Loucy (cell line): ENCODE results near the gene PLK4.
"Not testable (repeated sequence)": the region's sequence is repeated elsewhere in the genome, so short reads cannot be mapped to it uniquely, and the experiment has no call there.

Source experiments
- H2AFZ ChIP-seq: fragments of 200-600 bp; sonication (generic); 2 replicates; pipeline ENCODE4 v1.6.0; 2016; ENCODE audit warnings: antibody characterized with exemption, mild to moderate bottlenecking, low read length, moderate library complexity
- H3F3A ChIP-seq: fragments of 200-600 bp; 2 replicates; pipeline ENCODE4 v1.6.0; 2016; ENCODE audit warnings: antibody characterized with exemption, low read depth, mild to moderate bottlenecking
- H3K27me3 ChIP-seq: fragments of 200-600 bp; sonication (generic); 2 replicates; pipeline ENCODE4 v1.6.1; 2014; ENCODE audit warnings: low read length, mild to moderate bottlenecking; ENCODE audit not compliant: insufficient read depth, poor library complexity, severe bottlenecking
- H3K36me3 ChIP-seq: fragments of 200-600 bp; sonication (generic); 2 replicates; pipeline ENCODE4 v1.6.1; 2016; ENCODE audit warnings: low read length; ENCODE audit not compliant: insufficient read depth
- H3K4me1 ChIP-seq: fragments of 200-600 bp; sonication (generic); 2 replicates; pipeline ENCODE4 v1.5.1; 2014; ENCODE audit warnings: low read length, mild to moderate bottlenecking; ENCODE audit not compliant: insufficient read depth, poor library complexity, severe bottlenecking
- H3K4me2 ChIP-seq: fragments of 200-600 bp; sonication (generic); 2 replicates; pipeline ENCODE4 v1.6.0; 2014; ENCODE audit warnings: antibody characterized with exemption, low read length, low read depth, mild to moderate bottlenecking; ENCODE audit not compliant: poor library complexity, severe bottlenecking
- H3K4me3 ChIP-seq: fragments of 200-600 bp; sonication (generic); 2 replicates; pipeline ENCODE4 v1.5.1; 2014; ENCODE audit warnings: low read length, mild to moderate bottlenecking, mixed read lengths; ENCODE audit not compliant: poor library complexity, severe bottlenecking
- H3K79me2 ChIP-seq: fragments of 200-600 bp; sonication (generic); 2 replicates; pipeline ENCODE4 v1.6.1; 2014; ENCODE audit warnings: low read length; ENCODE audit not compliant: insufficient read depth
- H3K9ac ChIP-seq: fragments of 200-600 bp; sonication (generic); 2 replicates; pipeline ENCODE4 v1.6.0; 2014; ENCODE audit warnings: mild to moderate bottlenecking, low read depth, low read length, moderate library complexity; ENCODE audit not compliant: poor library complexity, severe bottlenecking
- H3K9me2 ChIP-seq: fragments of 200-600 bp; sonication (generic); replicated peaks from 2 replicates; pipeline ENCODE4 v1.6.1; 2016; ENCODE audit warnings: low read depth, low read length, mixed read lengths
- H3K9me3 ChIP-seq: fragments of 200-600 bp; sonication (generic); 2 replicates; pipeline ENCODE4 v1.6.1; 2014; ENCODE audit warnings: mild to moderate bottlenecking, antibody characterized with exemption, low read length, low read depth; ENCODE audit not compliant: insufficient read depth
- H4K20me1 ChIP-seq: fragments of 200-600 bp; sonication (generic); 2 replicates; pipeline ENCODE4 v1.6.0; 2014; ENCODE audit warnings: antibody characterized with exemption, low read length, mild to moderate bottlenecking; ENCODE audit not compliant: insufficient read depth, poor library complexity, severe bottlenecking
- EZH2phosphoT487 ChIP-seq: fragments of 200-600 bp; IDR thresholded peaks from 2 replicates; pipeline ENCODE4 v1.6.1; 2018; ENCODE audit warnings: antibody characterized with exemption, mild to moderate bottlenecking, moderate library complexity, borderline replicate concordance
- TF ChIP-seq, protein P1 (sequence below): fragments of 200-600 bp; sonication (generic); conservative IDR thresholded peaks from 2 replicates; pipeline ENCODE4 v1.5.1; 2014; ENCODE audit warnings: mild to moderate bottlenecking, antibody characterized with exemption, low read length

The PLK4 gene

DNA sequence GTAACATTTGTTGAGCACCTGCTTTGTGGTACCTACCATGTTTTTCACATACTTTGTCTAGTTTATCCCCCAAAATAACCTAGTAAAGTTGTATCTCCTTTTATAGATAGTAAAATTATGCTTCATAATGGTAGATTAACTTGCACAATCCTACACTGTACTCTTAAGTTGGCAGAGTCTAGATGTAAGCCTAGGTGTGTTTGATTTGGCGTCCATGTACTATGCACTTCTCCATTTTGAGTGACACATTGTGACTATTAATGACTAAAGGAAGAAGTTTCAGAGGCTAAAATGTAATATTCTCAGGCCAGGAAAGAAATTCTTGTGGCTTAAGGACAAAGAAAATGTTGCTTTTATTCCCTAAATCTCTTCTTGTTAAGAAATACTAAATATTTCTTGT, 15.4 kb downstream of the PLK4 start:
- TF ChIP-seq, protein P1, sequence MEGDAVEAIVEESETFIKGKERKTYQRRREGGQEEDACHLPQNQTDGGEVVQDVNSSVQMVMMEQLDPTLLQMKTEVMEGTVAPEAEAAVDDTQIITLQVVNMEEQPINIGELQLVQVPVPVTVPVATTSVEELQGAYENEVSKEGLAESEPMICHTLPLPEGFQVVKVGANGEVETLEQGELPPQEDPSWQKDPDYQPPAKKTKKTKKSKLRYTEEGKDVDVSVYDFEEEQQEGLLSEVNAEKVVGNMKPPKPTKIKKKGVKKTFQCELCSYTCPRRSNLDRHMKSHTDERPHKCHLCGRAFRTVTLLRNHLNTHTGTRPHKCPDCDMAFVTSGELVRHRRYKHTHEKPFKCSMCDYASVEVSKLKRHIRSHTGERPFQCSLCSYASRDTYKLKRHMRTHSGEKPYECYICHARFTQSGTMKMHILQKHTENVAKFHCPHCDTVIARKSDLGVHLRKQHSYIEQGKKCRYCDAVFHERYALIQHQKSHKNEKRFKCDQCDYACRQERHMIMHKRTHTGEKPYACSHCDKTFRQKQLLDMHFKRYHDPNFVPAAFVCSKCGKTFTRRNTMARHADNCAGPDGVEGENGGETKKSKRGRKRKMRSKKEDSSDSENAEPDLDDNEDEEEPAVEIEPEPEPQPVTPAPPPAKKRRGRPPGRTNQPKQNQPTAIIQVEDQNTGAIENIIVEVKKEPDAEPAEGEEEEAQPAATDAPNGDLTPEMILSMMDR = no peak
- TF ChIP-seq EZH2phosphoT487 = no peak
- Histone ChIP-seq H3K4me1 (no peaks in the 10 kb centered on the region), H3K4me2 (no peak overlapping the region), H4K20me1 (peaks cover 3% of the 10 kb centered on the region), H3K79me2 (peaks cover under 1% of the 10 kb centered on the region; the same call in 1 of the 2 replicates), H3K27me3 (no peaks in the 10 kb centered on the region), H3K36me3 (peaks cover 58% of the 10 kb centered on the region), H3K9me2 (no peaks in the 10 kb centered on the region), H3K9ac (no peak overlapping the region), H2AFZ (no peak overlapping the region), H3F3A (peaks cover 3% of the 10 kb centered on the region; the same call in 1 of the 2 replicates), H3K9me3 (no peaks in the 10 kb centered on the region), H3K4me3 (no peak overlapping the region)

GRCh38 chr4:127896528-127896927, 15.8 kb downstream of the PLK4 start:
- no peaks in the 10 kb centered on the region for H3K9me2 ChIP-seq
- peaks cover 3% of the 10 kb centered on the region for H4K20me1 ChIP-seq
- H3K9ac ChIP-seq = no peak overlapping the region
- peaks cover 3% of the 10 kb centered on the region; the same call in 1 of the 2 replicates for H3F3A ChIP-seq
- H3K36me3 ChIP-seq = peaks cover 55% of the 10 kb centered on the region
- no peak overlapping the region for H3K4me3 ChIP-seq
- no peak for TF ChIP-seq EZH2phosphoT487
- TF ChIP-seq, protein P1 = no peak
- H3K4me1 ChIP-seq = no peaks in the 10 kb centered on the region
- H3K79me2 ChIP-seq = no peaks in the 10 kb centered on the region; the same call in 1 of the 2 replicates
- H3K4me2 ChIP-seq = no peak overlapping the region
- H2AFZ ChIP-seq = no peak overlapping the region
- no peaks in the 10 kb centered on the region for H3K27me3 ChIP-seq
- no peaks in the 10 kb centered on the region for H3K9me3 ChIP-seq

GRCh38 chr4:127899682-127900081, 19.0 kb downstream of the PLK4 start:
- H3K36me3 ChIP-seq = peaks cover 27% of the 10 kb centered on the region; the same call in 1 of the 2 replicates
- H3K9me3 ChIP-seq = not testable (repeated sequence)

DNA sequence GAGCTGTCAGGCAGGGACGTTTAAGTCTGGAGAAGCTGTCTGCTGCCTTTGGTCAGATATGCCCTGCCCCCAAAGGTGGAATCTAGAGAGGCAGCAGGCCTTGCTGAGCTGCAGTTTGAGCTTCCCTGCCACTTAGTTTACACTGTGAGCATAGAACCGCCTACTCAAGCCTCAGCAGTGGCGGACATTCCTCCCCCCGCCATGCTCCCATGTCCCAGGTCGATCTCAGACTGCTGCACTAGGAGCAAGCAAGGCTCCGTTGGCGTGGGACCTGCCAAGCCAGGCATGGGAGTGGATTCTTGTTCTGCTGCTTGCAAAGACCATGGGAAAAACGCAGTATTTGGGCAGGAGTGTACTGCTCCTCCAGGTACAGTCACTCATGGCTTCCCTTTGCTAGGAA, 24.3 kb downstream of the PLK4 start:
- Histone ChIP-seq H3K4me2 (no peak overlapping the region), H3K27me3 (no peaks in the 10 kb centered on the region), H3K4me1 (peaks cover 4% of the 10 kb centered on the region), H3K9me2 (no peaks in the 10 kb centered on the region), H3F3A (no peaks in the 10 kb centered on the region), H3K4me3 (no peak overlapping the region), H3K9ac (no peak overlapping the region), H3K79me2 (no peaks in the 10 kb centered on the region), H3K36me3 (no peaks in the 10 kb centered on the region), H2AFZ (no peak overlapping the region), H3K9me3 (no peaks in the 10 kb centered on the region), H4K20me1 (no peaks in the 10 kb centered on the region)
- no peak for TF ChIP-seq EZH2phosphoT487
- TF ChIP-seq, protein P1 = no peak

More at GRCh38 chr4:127899682-127900081, 19.0 kb downstream of the PLK4 start:
- not testable (repeated sequence) for H3K9me2 ChIP-seq, H3K4me3 ChIP-seq, H2AFZ ChIP-seq, H4K20me1 ChIP-seq, H3K4me1 ChIP-seq, H3K79me2 ChIP-seq, H3F3A ChIP-seq, H3K4me2 ChIP-seq, H3K27me3 ChIP-seq, H3K9ac ChIP-seq
